ENCODE measurements around the gene GRHL3.

The GRHL3 gene

DNA sequence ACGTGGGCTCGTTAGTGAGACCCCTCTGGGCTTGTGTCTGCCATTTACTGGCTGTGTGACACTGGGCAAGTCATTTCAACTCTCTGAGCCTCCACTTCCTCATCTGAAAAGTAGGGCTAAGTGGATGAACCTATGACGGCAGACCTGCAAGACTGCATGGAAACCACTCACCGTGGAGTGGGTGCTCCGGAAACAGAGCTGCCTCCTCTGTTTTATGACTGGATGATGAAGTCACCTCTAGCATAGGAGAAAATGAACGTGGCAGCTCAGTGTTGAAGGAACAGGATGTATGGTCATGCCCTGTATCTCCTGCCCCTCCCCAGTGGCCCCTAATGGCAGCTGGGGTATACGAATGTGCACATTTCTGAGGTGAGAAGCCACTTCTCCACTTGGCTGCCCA lies 53.9 kb downstream of the GRHL3 start:
- no peak for DNase-seq (ENCODE audit: low read depth, low spot score)

DNA sequence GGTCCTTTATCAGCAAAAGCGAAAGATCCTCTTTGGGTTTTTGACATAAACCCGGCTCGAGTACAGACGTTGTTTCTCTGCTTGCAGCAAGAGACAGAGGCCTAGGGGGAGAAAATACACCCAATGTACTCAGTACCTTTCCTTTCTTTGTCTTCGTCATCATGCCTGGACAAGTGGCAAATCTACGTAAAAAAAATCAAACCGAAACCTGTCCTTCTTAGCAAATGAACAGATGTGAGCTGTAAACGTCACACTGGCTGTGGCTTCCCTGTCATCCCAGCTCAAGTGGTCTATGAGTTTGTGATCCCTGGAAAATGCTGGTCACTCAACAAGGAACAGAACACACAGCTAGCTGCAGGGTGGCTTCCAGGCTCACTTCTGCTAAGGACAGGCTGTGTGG lies 54.6 kb downstream of the GRHL3 start:
- DNase-seq (ENCODE audit: low read depth, low spot score): no peak

DNA sequence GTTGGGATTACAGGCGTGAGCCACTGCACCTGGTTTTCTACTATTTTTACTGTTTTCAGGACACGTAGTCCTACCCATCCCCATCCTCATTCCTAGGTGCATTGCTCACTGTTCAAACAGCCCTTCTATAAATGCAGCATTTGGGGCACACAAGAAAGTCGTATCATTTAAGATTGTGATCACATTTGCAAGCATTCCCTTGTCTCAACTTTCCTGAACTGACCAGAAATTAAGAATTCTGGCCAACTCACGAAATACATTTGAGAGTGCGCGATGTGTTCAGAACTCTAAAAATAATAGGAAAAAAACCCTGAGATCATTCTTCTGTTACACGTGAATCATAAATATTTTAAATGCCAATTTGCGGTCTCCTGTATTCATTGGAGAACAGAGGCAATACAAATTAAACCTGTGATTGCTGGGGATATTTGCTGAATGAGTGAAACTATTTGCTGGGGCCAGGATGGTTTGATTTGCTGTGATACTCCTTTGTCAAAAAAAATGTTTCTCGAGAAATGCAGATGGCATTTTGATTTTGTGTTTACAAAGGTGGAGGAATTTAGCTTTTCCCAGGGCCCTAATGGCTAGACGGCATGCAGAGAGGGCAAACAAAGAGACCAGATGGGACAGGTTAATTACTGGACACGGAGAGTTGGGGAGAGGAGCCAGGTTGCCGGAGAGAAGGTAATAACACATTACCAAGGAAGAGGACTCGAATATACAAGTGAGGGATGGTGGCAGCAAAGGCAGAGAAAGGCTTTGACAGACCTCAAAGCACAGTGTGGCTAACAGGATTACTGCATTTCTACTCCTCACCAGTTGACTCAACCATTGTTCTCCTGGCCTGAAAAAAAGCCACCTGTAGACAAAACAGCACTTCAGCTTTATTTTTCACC lies 56.0 kb downstream of the GRHL3 start:
- DNase-seq (ENCODE audit: low read depth, low spot score): no peak

GRCh38 chr1:24379733-24380315 lies 60.7 kb downstream of the GRHL3 start:
- no peak for DNase-seq (ENCODE audit: low read depth, low spot score)

DNA sequence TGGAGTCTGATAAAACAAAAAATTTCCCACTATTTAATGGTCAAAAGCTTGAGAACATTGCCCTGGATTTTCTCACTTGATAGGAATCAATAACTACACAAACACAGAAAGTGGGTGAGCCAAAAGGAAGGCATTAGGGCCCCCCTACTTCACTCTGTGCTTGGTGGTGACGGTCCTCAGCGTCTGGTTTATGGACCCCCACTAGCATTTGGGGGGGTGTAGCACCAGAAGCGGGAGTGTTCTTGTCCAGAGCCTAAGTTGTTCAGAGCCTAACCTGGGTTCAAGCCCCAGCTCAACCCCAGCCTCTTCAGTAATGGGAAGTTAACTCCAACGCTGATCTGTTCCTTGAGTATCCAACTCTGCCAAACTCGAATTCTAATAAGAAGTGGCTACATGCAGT lies 61.4 kb downstream of the GRHL3 start:
- DNase-seq (ENCODE audit: low read depth, low spot score): no peak

DNA sequence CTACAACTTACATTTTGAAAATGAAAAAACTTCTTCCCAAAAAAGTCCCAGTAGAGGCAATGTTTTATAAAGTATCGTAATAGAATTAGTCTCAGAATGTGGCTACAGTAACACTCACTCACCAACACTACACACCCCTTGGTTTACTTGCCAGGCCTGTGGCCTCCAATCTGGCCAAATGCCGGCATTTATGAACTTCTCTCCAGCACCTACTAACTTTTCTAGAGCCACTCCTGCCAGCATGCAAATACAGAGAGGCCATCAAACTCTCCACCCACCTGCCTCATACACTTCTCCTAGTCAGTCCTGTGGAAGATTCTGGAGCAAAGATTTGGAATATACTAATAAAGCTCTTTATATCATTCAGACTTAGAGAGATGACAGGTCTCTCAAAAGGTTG lies 62.1 kb downstream of the GRHL3 start:
- no peak for DNase-seq (ENCODE audit: low read depth, low spot score)

GRCh38 chr1:24382165-24382577 lies 63.0 kb downstream of the GRHL3 start:
- DNase-seq (ENCODE audit: low read depth, low spot score): no peak

- no peak for DNase-seq (ENCODE audit: low read depth, low spot score)
Measured at GRCh38 chr1:24383381-24383940, 64.3 kb downstream of the GRHL3 start.

DNA sequence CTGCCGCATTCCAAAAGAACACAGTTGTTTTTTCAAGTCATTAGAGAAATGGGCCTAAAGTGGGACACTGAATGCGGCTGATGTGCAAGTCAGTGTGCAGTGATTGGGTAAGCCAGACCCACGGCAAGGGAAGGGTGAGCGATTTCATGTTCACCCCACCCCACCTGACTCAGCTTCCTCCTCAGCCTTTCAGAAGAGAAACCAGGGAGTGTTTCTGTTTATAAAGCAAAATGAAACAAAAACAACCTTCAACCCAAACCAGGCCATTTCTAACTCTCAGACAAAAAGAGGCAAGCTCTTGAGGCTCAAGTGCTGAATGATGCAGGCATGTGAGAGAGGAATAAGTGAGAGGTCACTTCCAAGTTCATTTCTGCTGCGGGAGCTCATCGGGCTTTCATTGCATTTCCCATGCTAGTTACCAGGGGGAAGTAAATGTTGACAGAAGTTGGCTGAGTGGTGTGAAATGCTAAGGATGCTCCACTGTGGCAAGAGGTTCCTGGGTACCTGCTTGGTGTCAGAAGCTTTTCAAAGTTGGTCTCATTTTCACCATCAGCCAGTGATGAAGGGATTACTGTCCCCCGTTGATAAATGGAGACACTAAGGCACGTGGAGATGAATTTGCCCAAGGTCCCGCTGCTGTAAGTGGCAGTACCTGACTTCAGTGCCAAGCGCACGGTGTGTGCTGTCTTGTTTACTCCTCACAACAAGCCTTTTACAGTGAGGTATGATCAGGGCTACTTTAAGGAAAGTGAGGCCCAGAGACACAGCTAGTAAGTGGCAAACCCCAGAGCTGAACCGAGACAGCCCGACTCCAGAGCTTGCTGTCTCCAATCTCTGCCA lies 65.3 kb downstream of the GRHL3 start:
- DNase-seq (ENCODE audit: low read depth, low spot score): no peak

DNA sequence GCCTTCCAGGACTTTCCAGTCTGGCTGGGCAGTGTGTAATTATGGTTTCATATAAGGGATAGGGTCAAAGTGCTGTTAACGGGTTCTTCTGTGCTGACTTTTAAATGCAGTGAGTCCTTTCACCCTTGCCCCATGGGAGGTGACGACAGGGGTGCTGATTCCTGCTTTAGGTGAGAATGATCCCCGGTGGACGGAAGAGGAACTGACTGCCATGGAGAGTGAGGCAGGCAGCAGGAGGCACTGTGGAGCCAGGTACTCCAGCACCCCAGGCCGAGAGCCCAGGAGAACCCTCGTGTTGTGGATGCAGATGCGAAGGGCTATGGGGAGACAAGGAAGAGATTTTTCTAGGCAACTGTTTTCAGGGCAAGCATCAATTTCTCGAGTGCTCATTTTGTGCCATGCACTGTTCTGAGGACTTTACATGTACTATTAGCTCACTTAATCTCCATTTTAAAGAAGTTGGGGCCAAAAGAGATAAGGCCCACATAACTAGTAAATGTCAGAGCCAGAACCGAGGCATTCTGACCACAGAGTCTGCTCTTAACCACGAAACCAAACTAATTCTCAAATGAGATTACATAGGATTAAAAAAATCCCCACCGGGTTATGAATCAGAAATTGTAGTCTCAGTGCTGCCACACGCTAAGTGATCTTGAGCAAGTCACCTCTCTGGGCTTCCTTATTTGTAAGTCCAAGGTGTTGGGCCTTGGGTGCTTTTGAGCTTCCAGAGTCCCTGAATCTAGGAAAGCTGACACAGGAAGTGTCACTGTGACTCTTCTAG lies 66.2 kb downstream of the GRHL3 start:
- DNase-seq (ENCODE audit: low read depth, low spot score): no peak

DNA sequence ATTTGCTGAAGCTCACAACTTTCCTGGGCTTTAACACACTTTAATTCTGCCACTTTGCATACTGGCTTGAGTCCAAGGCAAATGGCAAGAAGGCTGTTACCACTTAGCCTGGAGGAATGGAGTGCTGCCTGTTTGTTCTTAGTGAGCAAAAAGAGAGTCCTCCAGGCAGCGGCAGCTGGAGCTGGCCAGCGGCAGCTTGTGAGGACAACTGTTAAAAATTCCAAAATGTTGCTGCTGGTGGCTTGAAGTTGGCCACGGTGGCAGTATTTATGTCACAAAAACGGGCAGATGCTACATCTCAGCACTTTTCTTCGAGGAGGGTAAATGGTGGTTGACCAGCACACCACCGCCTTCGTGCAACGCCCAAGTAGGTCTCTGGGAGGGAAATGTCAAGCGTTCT lies 67.1 kb downstream of the GRHL3 start:
- no peak for DNase-seq (ENCODE audit: low read depth, low spot score)

- no peak for DNase-seq (ENCODE audit: low read depth, low spot score)
Measured at GRCh38 chr1:24386931-24387330, 67.8 kb downstream of the GRHL3 start.

DNA sequence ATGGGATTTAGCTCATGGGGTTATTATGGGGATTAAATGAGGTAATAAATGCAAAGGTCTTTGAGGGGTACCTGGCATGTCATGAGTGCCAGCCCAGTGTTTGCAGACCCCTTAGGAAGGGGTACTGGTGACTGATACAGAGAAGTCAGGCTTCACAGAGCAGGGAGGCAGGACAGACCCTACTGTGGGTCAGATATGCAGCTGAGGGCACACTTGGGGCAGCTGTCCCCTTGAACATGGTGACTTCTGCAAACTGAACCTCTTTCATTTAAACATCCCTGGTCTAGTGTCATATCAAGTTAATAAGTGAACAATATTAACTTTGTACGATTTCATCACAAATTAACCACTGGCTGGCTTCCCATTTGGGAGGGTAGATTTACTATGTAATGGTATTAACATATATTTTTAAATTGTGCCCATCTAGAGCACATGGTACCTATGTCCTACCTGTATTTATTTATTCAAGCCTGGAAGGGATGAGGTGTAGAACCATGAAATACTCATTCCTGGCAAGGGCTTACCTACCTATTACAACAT lies 68.5 kb downstream of the GRHL3 start:
- no peak for DNase-seq (ENCODE audit: low read depth, low spot score)

DNA sequence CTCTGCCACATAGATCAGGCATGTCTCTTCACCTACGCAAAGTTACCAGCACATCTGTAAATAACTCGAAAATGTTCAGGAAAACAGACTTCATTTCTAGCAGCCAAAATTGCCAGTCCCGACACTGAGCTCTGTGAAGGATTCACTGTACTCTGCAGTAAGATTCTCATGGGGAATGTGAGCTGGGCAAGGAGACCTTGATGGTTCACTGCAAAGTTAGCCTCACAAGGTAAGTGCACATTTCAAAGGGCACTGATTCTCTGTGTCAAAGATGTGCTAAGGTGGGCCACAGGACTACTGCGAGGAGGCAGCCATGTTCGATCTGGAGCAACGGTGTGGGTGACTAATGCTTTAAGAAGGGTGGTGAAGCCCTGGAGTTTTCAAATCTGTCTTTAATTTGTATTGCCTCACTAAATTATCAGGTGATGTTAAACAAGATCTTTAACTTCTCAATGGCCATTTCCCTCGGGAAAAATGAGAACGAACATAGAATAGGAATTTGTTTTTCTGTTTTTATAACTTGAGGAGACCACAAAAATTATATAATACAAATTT lies 69.3 kb downstream of the GRHL3 start:
- DNase-seq (ENCODE audit: low read depth, low spot score): no peak

GRCh38 chr1:24389231-24389678 lies 70.1 kb downstream of the GRHL3 start:
- DNase-seq (ENCODE audit: low read depth, low spot score): no peak

- peak; percentile 35 for DNase-seq (ENCODE audit: low read depth, low spot score)
Measured at GRCh38 chr1:24390924-24391782, 72.0 kb downstream of the GRHL3 start.

- no peak for DNase-seq (ENCODE audit: low read depth, low spot score)
Measured at GRCh38 chr1:24391882-24392603, 72.9 kb downstream of the GRHL3 start.

GRCh38 chr1:24392604-24392946 lies 73.4 kb downstream of the GRHL3 start:
- no peak for DNase-seq (ENCODE audit: low read depth, low spot score)

Data from activated naive CD8-positive, alpha-beta T cell treated with anti-CD3 and anti-CD28 coated beads, Interleukin-2, amount 50 U/mL, for 16 hours (primary cell).